OCI-LY3 (cell line): ENCODE measurements around the gene SYNE2.

Experiments
- CTCF ChIP-seq: fragments of 200-600, 300-600 bp; sonication (generic); IDR thresholded peaks from 2 replicates; pipeline ENCODE4 v1.5.1; 2014; ENCODE audit warnings: antibody characterized with exemption, low read length, low read depth
- EZH2phosphoT487 ChIP-seq: fragments of 200-600 bp; shearing (Covaris generic); IDR thresholded peaks from 2 replicates; pipeline ENCODE4 v1.6.1; 2018; ENCODE audit warnings: antibody characterized with exemption, mixed run types, low read depth

GRCh38 chr14:64215274-64215673, 362.5 kb downstream of the SYNE2 start:
- no peak for TF ChIP-seq CTCF
- no peak for TF ChIP-seq EZH2phosphoT487
